ENCODE measurements around the gene TNFRSF14. TPM values are rescaled to one million over a fixed set of nuclear protein-coding genes. Genes with fewer than 3 reads are reported as not detected.
A peak's percentile ranks its signal among the peaks of the same experiment; 100 is the strongest.
"Not testable (repeated sequence)": the region's sequence is repeated elsewhere in the genome, so short reads cannot be mapped to it uniquely, and the experiment has no call there.

The TNFRSF14 gene
- total RNA-seq, 1 donor from 2014 or later = 152 TPM

DNA sequence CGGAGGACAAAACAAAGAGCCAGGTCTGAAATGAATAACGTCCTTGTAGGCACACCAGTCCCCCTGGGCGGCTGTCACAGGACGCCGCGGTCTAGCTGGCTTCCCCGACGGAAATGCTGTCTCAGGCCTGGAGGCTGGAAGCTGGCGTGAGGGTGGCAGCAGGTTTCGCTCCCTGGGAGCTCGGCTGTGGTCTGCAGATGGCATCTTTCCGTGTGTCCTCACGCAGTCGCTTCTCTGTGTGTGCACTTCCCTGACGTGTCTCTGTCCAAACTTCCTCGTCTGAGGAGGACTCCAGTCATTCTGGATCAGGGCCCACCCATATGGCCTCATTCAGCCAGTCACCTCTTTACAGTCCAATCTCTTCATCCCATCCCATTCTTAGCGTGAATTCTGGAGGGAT, 14.2 kb downstream of the TNFRSF14 start:
- Histone ChIP-seq H3K4me1 (no peaks in the 10 kb centered on the region), H3K36me3 (no peaks in the 10 kb centered on the region), H3K9me3 (no peaks in the 10 kb centered on the region), H3K27ac (no peak overlapping the region), H3K27me3 (ENCODE audit: low read depth) (no peaks in the 10 kb centered on the region), H3K4me3 (no peak overlapping the region)
- intact Hi-C loops (cut with DNase I) = no loop called here
- no peak for DNase-seq
- TF ChIP-seq, protein P1, sequence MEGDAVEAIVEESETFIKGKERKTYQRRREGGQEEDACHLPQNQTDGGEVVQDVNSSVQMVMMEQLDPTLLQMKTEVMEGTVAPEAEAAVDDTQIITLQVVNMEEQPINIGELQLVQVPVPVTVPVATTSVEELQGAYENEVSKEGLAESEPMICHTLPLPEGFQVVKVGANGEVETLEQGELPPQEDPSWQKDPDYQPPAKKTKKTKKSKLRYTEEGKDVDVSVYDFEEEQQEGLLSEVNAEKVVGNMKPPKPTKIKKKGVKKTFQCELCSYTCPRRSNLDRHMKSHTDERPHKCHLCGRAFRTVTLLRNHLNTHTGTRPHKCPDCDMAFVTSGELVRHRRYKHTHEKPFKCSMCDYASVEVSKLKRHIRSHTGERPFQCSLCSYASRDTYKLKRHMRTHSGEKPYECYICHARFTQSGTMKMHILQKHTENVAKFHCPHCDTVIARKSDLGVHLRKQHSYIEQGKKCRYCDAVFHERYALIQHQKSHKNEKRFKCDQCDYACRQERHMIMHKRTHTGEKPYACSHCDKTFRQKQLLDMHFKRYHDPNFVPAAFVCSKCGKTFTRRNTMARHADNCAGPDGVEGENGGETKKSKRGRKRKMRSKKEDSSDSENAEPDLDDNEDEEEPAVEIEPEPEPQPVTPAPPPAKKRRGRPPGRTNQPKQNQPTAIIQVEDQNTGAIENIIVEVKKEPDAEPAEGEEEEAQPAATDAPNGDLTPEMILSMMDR (IDR thresholded peaks at IDR 0.05) = no peak
- no peak for ATAC-seq

DNA sequence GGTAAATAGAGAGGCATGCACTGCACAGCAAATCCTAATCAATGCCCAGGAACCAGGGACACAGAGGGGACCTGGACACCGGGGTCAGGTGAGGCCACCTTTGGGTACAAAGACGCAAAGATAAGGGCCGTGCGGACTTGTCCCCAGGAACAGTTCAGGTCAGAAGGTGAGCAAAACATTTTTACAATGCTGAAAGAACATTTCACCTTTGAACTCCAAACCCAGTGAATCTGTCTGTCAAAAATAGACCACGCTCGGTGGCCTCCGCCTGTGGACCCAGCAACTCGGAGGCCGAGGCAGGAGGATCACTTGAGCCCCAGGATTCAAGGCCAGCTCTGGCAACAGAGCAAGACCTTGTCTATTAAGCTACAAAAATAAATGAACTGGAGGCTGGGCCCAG, 15.2 kb downstream of the TNFRSF14 start:
- Histone ChIP-seq H3K27ac (no peak overlapping the region), H3K4me3 (no peak overlapping the region), H3K4me1 (peaks cover 9% of the 10 kb centered on the region), H3K27me3 (ENCODE audit: low read depth) (no peaks in the 10 kb centered on the region), H3K36me3 (no peaks in the 10 kb centered on the region), H3K9me3 (no peaks in the 10 kb centered on the region)
- no peak for DNase-seq
- TF ChIP-seq, protein P1 (IDR thresholded peaks at IDR 0.05) = no peak
- no peak for ATAC-seq
- intact Hi-C loops (cut with DNase I) = no loop called here

GRCh38 chr1:2573250-2573920, 17.2 kb downstream of the TNFRSF14 start:
- Histone ChIP-seq H3K27ac (no peak overlapping the region), H3K36me3 (no peaks in the 10 kb centered on the region), H3K4me1 (peaks cover 28% of the 10 kb centered on the region), H3K9me3 (no peaks in the 10 kb centered on the region), H3K27me3 (ENCODE audit: low read depth) (no peaks in the 10 kb centered on the region), H3K4me3 (no peak overlapping the region)
- no peak for ATAC-seq
- intact Hi-C loops (cut with DNase I) = no loop called here
- TF ChIP-seq, protein P1 (IDR thresholded peaks at IDR 0.05) = no peak
- no peak for DNase-seq

DNA sequence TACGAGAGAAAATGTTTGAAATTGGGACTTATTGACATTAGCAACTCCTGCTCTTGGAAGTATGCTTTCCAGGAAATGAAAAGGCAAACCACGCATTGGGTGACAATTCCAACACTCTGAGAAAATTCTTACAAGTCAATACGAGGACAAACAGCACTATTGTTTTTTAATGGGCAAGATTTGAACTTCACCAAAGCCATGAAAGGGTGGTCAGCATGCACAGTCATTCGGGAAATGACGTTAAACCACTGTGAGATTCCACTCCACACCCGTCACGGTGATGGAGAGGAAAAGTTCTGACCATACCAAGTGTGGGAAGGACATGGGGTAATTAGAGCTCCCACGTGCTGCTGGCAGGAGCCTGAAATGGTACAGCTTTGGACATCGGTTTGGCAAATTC, 18.2 kb downstream of the TNFRSF14 start:
- ATAC-seq (no peak), DNase-seq (no peak)
- TF ChIP-seq, protein P1 (IDR thresholded peaks at IDR 0.05) = no peak
- H3K4me1 ChIP-seq = peaks cover 36% of the 10 kb centered on the region
- H3K27me3 ChIP-seq (ENCODE audit: low read depth) = no peaks in the 10 kb centered on the region
- H3K27ac ChIP-seq = no peak overlapping the region
- H3K4me3 ChIP-seq = no peak overlapping the region
- H3K9me3 ChIP-seq = no peaks in the 10 kb centered on the region
- no peaks in the 10 kb centered on the region for H3K36me3 ChIP-seq
- intact Hi-C loops (cut with DNase I) = no loop called here

DNA sequence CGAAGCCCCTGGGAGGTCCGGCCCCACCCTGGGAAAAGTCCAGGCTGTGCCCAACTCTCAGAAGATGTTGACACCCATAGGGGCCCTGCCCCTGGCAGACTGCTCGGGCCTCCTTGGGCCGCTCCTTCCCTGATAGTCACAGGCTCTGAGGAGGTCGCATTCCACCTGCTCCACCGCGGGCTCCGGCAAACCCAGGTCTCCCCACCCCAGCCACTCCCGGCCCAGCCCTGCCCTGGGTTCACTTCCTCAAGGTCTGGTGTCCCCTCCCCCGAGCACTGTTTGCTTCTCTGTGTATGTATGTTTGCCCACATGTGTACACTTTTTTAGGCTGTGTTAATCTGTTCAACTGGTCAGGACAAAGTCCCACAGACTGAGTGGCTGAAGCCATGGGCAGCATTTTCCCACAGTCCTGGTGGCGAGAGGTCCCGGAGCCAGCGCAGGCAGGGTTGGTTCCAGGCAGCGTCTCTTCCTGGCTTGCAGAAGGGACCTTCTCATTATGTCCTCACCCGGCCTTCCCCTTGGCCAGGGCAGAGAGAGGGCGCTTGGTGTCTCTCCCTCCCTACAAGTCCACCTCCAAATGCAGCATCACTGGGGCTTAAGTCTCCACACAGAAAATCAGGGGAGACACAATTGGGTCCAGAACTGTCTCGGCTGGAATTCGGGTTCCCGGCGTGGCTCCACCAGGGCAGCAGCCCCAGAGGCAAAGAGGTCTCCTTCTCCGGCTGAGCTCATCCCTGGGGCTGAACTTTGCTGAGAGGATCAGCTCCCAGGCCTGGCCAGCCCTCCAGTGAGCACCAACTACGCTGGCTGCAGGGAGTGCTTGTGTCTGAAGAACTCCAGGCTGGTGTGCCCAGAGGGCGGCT, 19.9 kb downstream of the TNFRSF14 start:
- peak; percentile 74 for DNase-seq
- peak overlapping the region; percentile 73 for H3K27ac ChIP-seq
- no peak overlapping the region for H3K4me3 ChIP-seq
- intact Hi-C loops (cut with DNase I) = no loop called here
- H3K4me1 ChIP-seq = peaks cover 36% of the 10 kb centered on the region
- TF ChIP-seq, protein P1 (IDR thresholded peaks at IDR 0.05) = no peak
- no peaks in the 10 kb centered on the region for H3K36me3 ChIP-seq
- peak; percentile 24 to 63 for ATAC-seq
- no peaks in the 10 kb centered on the region for H3K27me3 ChIP-seq (ENCODE audit: low read depth)
- H3K9me3 ChIP-seq = no peaks in the 10 kb centered on the region

DNA sequence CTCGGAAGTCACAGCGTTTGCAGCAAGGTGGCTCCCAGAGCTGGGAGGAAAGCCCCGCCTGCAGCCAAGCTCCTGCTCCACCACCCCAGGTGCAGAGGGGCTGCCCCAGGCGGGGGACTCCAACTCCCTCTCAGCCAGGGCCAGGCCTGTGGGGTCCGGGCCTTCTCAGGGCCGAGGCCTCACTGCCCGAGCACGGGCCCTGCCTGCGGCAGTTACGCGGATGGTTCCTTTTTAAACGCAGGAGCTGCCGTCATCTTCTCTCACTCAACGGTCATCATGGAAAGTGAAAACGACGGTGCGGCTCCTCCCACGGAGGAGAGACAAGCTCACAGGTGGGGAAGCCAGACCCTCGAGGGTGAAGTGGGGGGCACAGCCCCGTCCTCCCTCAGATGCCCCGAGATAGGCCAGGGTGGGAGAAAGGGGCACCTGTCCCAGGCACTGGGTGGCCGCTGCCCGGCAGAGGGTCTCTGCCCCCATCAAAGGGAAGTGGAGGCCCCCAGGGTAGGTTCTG, 21.4 kb downstream of the TNFRSF14 start:
- Histone ChIP-seq H3K4me1 (peaks cover 36% of the 10 kb centered on the region), H3K27ac (peak overlapping the region; percentile 76), H3K4me3 (peak overlapping the region; percentile 31)
- H3K36me3 ChIP-seq; H3K9me3 ChIP-seq; intact Hi-C loops (cut with DNase I); H3K27me3 ChIP-seq (ENCODE audit: low read depth): not testable (repeated sequence)
- peak; percentile 3 to 4 for ATAC-seq
- peak; percentile 48 for DNase-seq

All from lower lobe of right lung (tissue), 2 donors.